Left ventricle myocardium inferior (tissue), 1 donor: ENCODE data around the gene SLC39A12. TPM values are rescaled to one million over a fixed set of nuclear protein-coding genes. Genes with fewer than 3 reads are reported as not detected.
A peak's percentile ranks its signal among the peaks of the same experiment; 100 is the strongest.

Experiments used
- DNase-seq: peaks from one replicate; pipeline ENCODE4 v3.0.0-alpha.2; 2020
- H3K27ac ChIP-seq: fragments of 200-600 bp; replicated peaks from 2 replicates; pipeline ENCODE4 v1.8.0; 2021
- H3K27me3 ChIP-seq: fragments of 200-600 bp; 2 replicates; pipeline ENCODE4 v1.8.0; 2021; ENCODE audit warnings: low read depth
- H3K36me3 ChIP-seq: fragments of 200-600 bp; 2 replicates; pipeline ENCODE4 v1.8.0; 2021
- H3K4me1 ChIP-seq: fragments of 200-600 bp; 2 replicates; pipeline ENCODE4 v1.8.0; 2021
- H3K4me3 ChIP-seq: fragments of 200-600 bp; 2 replicates; pipeline ENCODE4 v1.8.0; 2021; ENCODE audit warnings: mild to moderate bottlenecking, moderate library complexity
- H3K9me3 ChIP-seq: fragments of 200-600 bp; replicated peaks from 2 replicates; pipeline ENCODE4 v1.8.0; 2021
- intact Hi-C: fragments of 100-400 bp; cut with micrococcal nuclease; formaldehyde crosslinking; loops from one replicate; pipeline ENCODE4 v1.11.0; 2022
- total RNA-seq: library from RNA; stranded (reverse); fragmentation: NEBNext Ultra II Directional; extraction: Animal tissue kit (Norgen Biotek cat#: 25700); gene quantifications from one replicate; pipeline ENCODE4 v1.2.1, GENCODE V29; 2021
- TF ChIP-seq, protein P1 (sequence below): fragments of 200-600 bp; IDR thresholded peaks from 2 replicates; pipeline ENCODE4 v1.8.0; 2021; ENCODE audit warnings: antibody characterized with exemption, mild to moderate bottlenecking, borderline replicate concordance
- donor health status: DM: no; HTN: yes; CAD: no; lungs with severe emphysema.

SLC39A12 gene
- total RNA-seq, 1 donor from 2014 or later, result not detected

DNA sequence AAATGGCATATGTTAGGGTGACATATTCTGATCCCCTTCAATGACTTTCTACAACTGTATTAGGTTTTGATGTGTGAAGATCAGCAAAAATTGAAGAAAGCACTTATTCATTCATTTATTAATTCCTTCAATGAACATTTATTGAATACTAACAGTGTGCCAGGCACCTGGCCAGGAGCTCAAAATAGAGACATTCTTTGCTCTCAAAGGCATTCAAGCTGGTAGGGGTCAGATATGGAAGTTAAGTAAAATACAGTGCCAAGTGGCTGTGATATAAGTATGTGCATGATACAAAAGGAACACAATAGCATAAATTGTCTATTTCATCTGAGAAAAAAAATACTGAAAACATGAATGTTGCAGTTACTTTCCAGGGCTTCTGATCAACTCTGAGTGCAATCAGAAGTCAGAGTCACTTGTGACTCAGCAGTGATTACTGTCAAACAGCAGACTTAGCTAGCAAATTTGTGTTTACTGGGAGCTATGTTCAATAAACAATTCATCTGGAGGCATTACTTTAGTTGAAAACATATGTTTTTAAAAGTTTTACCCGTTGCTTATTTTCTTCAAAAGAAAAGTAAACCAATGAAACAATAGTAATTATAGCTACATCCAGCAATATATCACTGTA is 128.1 kb downstream of the SLC39A12 start:
- no peak overlapping the region for H3K4me3 ChIP-seq
- peaks cover 17% of the 10 kb centered on the region for H3K4me1 ChIP-seq
- TF ChIP-seq, protein P1, sequence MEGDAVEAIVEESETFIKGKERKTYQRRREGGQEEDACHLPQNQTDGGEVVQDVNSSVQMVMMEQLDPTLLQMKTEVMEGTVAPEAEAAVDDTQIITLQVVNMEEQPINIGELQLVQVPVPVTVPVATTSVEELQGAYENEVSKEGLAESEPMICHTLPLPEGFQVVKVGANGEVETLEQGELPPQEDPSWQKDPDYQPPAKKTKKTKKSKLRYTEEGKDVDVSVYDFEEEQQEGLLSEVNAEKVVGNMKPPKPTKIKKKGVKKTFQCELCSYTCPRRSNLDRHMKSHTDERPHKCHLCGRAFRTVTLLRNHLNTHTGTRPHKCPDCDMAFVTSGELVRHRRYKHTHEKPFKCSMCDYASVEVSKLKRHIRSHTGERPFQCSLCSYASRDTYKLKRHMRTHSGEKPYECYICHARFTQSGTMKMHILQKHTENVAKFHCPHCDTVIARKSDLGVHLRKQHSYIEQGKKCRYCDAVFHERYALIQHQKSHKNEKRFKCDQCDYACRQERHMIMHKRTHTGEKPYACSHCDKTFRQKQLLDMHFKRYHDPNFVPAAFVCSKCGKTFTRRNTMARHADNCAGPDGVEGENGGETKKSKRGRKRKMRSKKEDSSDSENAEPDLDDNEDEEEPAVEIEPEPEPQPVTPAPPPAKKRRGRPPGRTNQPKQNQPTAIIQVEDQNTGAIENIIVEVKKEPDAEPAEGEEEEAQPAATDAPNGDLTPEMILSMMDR, result no peak
- no peaks in the 10 kb centered on the region for H3K36me3 ChIP-seq
- H3K9me3 ChIP-seq, result peaks cover 3% of the 10 kb centered on the region
- H3K27me3 ChIP-seq, result no peaks in the 10 kb centered on the region
- peak; percentile 26 for DNase-seq
- no peak overlapping the region for H3K27ac ChIP-seq
- intact Hi-C loops, result no loop called here

DNA sequence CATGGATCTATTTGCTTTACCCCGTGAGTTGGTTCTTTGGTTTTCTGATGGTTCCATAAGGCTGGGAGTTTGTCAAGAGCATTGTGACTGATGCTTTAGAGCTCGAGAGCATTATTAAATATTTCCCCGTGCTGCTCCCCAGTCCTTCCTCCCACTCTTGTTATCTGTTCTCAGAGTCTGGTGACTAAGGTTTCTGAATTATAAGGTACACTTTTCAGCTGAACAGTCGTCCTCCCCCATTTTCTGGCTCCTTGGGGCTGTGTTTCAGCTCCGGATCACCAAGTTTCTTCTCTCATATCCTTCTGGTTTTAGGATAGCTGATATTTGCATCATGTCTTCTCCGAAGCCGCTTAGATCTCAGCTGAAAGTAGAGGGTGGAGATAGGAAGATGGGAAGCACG is 130.7 kb downstream of the SLC39A12 start:
- no peak for DNase-seq
- TF ChIP-seq, protein P1, result no peak
- intact Hi-C loops, result no loop called here
- H3K4me1 ChIP-seq, result peaks cover 19% of the 10 kb centered on the region
- H3K36me3 ChIP-seq, result no peaks in the 10 kb centered on the region
- no peak overlapping the region for H3K27ac ChIP-seq
- no peak overlapping the region for H3K4me3 ChIP-seq
- no peaks in the 10 kb centered on the region for H3K27me3 ChIP-seq
- H3K9me3 ChIP-seq, result no peaks in the 10 kb centered on the region

DNA sequence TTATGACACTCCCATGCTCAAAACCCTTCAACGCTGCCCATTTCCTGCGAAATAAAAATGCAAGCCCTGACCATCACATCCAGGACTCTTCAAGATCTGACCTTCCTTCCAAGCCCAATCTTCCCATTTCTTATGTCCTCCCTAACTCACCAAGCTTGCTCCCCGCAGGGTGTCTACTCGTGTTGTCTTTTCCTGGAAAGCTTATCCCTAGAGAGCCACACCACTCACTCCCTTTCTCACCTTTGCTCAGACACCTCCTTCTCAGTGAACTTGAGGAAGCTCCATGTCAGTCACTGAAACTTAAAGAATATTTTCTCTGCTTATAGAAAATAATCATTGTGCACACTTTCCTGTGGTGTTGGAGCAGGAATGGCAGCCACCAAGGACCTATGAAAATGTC is 134.1 kb downstream of the SLC39A12 start:
- Histone ChIP-seq H3K4me3 (no peak overlapping the region), H3K27ac (no peak overlapping the region), H3K27me3 (no peaks in the 10 kb centered on the region), H3K4me1 (peaks cover 7% of the 10 kb centered on the region), H3K36me3 (no peaks in the 10 kb centered on the region), H3K9me3 (no peaks in the 10 kb centered on the region)
- intact Hi-C loops, result no loop called here
- TF ChIP-seq, protein P1, result no peak
- DNase-seq, result no peak

DNA sequence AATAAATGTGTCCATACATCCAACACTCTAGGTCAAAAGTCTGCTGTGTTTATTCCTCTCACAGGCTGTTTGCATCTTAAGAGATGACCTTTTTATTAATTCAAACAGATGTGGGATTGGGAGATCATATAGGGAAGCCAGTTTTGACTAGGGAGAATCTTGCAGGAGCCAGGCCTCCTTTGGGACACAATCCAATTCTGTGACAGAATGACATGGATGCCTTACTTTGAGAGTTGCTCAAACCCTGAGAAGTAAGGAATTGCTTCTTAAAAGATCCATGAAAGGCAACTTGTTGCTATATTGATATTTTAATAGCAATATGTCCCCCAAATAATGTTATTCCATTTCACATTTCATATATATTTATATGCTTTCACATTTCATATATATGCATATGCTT is 135.0 kb downstream of the SLC39A12 start:
- H3K4me3 ChIP-seq, result no peak overlapping the region
- peaks cover 7% of the 10 kb centered on the region for H3K4me1 ChIP-seq
- TF ChIP-seq, protein P1, result no peak
- no peak for DNase-seq
- intact Hi-C loops, result no loop called here
- H3K9me3 ChIP-seq, result no peaks in the 10 kb centered on the region
- H3K27ac ChIP-seq, result no peak overlapping the region
- H3K36me3 ChIP-seq, result no peaks in the 10 kb centered on the region
- H3K27me3 ChIP-seq, result no peaks in the 10 kb centered on the region

DNA sequence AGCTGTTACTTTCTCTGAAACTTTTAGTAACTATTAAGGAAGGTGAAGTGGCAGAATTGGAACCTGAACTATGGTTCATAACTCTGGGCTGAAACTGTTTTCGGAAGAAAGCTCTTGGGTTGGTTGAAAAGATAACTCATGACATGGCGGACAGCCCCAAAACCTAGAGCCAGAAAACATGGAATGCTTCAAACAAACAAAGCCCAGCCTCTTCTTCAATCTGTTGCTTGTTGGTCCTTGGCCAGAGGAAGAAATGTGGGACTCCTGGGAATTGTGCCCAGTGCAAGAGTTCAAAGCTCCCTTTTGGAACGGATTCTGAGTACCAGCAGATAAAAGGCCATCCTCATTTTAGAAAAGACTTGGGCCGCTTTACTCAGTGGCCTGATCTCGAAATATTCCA is 135.6 kb downstream of the SLC39A12 start:
- intact Hi-C loops, result no loop called here
- TF ChIP-seq, protein P1, result no peak
- Histone ChIP-seq H3K9me3 (no peaks in the 10 kb centered on the region), H3K4me3 (no peak overlapping the region), H3K4me1 (peaks cover 7% of the 10 kb centered on the region), H3K27ac (no peak overlapping the region), H3K27me3 (no peaks in the 10 kb centered on the region), H3K36me3 (no peaks in the 10 kb centered on the region)
- DNase-seq, result no peak

Other genes with a start within 250 kb of the SLC39A12 start
- gene TMEM236, start 199.7 kb upstream of the SLC39A12 start, total RNA-seq, result 0.66 TPM
- gene MRC1, start 142.6 kb upstream of the SLC39A12 start, total RNA-seq, result 18.9 TPM
- gene CACNB2, start 188.5 kb downstream of the SLC39A12 start, total RNA-seq, result 38.1 TPM